Right hindlimb (tissue), 1 donor: ENCODE results near the gene INO80C.

Source experiments
- DNase-seq: peaks from one replicate; pipeline ENCODE4 v3.0.0-alpha.2; 2018

The INO80C gene

DNA sequence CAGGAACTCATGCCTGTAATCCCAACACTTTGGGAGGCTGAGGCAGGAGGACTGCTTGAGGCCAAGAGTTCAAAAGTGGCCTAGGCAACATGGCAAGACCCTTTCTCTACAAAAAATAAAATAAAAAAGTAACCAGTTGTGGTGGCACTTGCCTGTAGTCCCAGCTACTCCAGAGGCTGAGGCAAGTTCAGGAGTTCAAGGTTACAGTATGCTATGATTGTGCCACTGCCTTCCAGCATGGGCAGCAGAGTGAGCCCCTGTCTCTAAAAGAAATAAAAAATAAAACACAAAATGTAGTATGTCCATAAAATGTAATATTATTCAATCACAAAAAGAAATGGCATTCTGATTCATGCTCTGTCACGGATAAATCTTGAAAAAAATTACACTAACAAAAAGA lies 11.9 kb downstream of the INO80C start:
- DNase-seq = no peak

GRCh38 chr18:35484034-35484433 lies 13.7 kb downstream of the INO80C start:
- DNase-seq = no peak

DNA sequence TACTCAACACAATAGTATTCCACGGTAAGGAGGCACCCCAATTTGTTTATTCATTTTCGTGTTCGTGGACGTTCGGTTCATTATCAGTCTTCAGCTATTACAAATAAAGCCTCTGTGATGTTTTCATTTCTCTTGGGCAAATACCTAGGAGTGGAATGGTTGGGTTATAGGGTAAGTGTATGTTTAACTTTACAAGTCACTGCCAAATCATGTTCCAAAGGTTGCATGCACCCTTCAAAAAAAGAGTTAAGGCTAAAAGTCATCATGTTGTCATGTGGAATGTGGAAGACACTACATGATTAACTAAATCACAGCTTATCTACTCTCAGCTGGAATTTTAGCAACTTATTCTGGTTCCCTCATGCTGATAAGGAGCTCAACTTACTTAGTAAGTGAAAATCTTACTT lies 15.8 kb downstream of the INO80C start:
- DNase-seq = no peak

- DNase-seq = no peak
These were observed 17.7 kb downstream of the INO80C start for GRCh38 chr18:35479911-35480586.

- DNase-seq = no peak
These were observed 19.0 kb downstream of the INO80C start for GRCh38 chr18:35478520-35479435.

GRCh38 chr18:35477974-35478373 lies 19.8 kb downstream of the INO80C start:
- no peak for DNase-seq

DNA sequence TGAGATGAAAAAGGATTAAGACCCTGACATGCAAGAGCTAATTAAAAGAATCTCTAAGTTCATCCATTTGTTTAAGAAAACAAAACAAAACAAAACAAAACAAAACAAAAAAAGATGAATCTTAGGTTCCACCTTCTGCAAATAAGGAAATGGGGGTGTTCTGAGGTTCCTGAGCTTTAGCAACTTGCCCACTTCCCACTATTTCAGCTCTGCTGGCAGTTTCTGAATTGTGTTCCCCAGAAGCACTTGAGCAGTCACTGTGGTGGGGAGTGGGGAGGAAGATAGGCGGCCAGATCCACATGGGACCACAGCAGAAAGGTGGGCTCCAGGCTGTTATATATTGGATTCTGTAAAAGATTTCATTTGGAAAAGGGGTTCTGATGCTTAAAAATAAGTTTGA lies 20.3 kb downstream of the INO80C start:
- no peak for DNase-seq

- DNase-seq = no peak
These were observed 22.9 kb downstream of the INO80C start for GRCh38 chr18:35474884-35475283.

- no peak for DNase-seq
These were observed 24.2 kb downstream of the INO80C start for GRCh38 chr18:35473562-35473961.

GRCh38 chr18:35470435-35470834 lies 27.3 kb downstream of the INO80C start:
- no peak for DNase-seq

GRCh38 chr18:35469725-35470124 lies 28.0 kb downstream of the INO80C start:
- DNase-seq = no peak

GRCh38 chr18:35468711-35469110 lies 29.0 kb downstream of the INO80C start:
- DNase-seq = no peak

- no peak for DNase-seq
These were observed 30.1 kb downstream of the INO80C start for GRCh38 chr18:35467624-35468016.

- DNase-seq = peak; percentile 58
These were observed 30.7 kb downstream of the INO80C start for GRCh38 chr18:35466815-35467623.

DNA sequence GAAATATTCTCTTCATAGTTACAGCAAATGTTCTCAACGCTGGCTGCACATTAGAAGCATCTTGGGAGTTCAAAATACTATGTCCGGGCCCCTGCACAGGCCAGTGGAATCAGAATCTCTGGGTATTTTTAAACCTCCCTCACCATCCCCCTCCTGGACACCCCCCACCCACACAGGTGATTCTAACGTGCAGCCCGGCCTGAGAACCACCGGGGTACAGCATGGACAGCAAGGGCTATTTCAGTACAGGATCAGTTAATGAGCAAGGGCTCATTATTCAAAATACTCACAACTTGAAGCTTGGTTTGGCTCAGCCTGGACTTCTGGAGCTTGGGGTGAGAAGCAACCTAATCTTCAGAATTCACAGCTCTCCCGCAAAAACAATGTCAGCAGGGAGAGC lies 31.4 kb downstream of the INO80C start:
- DNase-seq = no peak

GRCh38 chr18:35465329-35465728 lies 32.4 kb downstream of the INO80C start:
- no peak for DNase-seq

DNA sequence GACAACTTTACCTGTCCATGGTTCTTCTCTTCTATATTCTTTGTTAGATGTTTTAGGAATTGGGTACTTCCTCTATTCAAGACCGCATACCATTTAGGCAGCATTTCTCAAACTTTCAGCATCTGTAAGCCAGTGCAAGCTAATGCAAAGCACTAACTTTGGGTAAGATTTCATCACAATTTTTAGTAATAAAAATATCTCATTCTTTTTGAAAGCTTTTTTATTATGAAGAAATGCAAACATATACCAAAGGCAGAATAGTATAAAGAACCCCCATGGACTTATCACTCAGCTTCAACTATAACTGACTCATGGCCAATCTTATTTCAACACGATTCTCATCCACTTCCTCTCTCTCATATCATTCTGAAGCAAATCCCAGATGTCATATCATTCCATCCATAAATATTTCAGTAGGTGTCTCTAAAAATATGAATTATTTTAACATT lies 32.9 kb downstream of the INO80C start:
- DNase-seq = no peak

DNA sequence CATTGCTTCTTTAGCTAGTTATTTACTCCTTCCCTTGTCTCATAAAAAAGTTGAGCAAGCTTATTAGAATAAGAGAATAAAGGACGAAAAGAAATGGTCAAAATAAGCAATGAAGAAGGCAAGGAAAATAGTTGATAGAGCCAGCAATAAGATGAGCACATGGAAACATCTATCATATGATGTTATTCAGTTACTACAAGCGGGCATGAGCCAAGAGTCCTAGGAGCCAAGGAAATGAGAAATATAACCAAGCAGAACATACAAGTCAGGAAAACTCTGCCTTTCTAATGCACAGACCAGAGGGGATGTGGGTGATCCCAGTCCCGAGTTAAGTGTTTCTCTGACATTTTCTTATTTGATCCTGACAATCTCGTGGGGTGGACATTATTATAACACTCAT lies 33.9 kb downstream of the INO80C start:
- DNase-seq = no peak

DNA sequence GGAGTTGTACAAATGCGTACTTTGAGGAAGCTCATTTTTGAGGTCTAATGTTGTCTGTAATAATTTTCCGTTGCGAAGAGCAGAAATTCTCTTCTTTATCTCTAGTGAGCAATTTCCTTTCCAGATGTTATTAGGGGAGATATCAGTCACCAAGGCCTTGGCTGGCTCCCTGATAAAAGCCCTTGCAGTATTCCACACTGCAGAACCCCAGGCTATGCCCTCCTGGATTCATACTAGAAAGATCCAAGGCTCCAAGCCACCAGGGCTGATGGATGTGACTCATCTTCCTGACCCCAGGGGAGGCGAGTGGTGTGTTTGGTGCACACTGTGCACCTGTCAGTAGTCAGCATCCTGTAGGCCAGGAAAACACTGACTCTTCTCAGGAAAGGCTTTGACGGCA lies 34.7 kb downstream of the INO80C start:
- DNase-seq = no peak

DNA sequence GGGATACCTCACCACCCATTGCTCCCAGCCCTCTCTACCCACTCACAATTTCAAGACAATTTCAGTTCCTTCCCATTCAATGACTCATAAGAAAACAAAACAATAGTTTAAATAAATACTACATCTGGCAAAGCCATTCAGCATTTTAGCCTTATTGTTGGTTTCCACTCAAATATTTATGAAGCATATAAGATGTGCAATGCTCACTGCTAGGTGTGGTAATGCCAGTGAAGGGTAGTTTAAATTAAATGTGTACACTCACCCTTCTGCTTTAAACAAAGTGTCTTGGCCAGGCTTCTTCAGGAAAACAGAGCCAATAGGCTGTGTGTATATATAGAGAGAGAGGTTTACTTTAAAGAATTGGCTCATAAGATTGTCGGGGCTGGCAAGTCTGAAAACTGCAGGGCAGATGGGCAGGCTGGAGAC lies 37.0 kb downstream of the INO80C start:
- no peak for DNase-seq

GRCh38 chr18:35459997-35460396 lies 37.8 kb downstream of the INO80C start:
- no peak for DNase-seq

- peak; percentile 49 for DNase-seq
These were observed 38.9 kb downstream of the INO80C start for GRCh38 chr18:35458677-35459441.

- DNase-seq = no peak
These were observed 39.5 kb downstream of the INO80C start for GRCh38 chr18:35458271-35458670.
